Muscle of back (tissue), 11 donors: Measurements from ENCODE around the gene NALCN. TPM values are rescaled to one million over a fixed set of nuclear protein-coding genes. Genes with fewer than 3 reads are reported as not detected.
A peak's percentile ranks its signal among the peaks of the same experiment; 100 is the strongest.

Experiments
- DNase-seq, 3 donors: peaks; one replicate each; pipeline versions ENCODE4 v3.0.0 to v3.0.0-alpha.2; 2013
- polyA plus RNA-seq, 10 donors: library from polyadenylated mRNA; unstranded; fragments of 120-200 nt; gene quantifications; one replicate each; pipeline ENCODE4 v1.2.1, GENCODE V29; 2013; ENCODE audit not compliant: insufficient read length in 10 of 10

NALCN gene
- polyA plus RNA-seq, 10 donors: 0.11 to 0.79 (median 0.55) TPM

GRCh38 chr13:101291206-101291605 is 125.1 kb downstream of the NALCN start:
- peak in 1 of 3 donors; percentile 24 for DNase-seq

GRCh38 chr13:101289764-101290163 is 126.5 kb downstream of the NALCN start:
- DNase-seq: peak in 2 of 3 donors; percentile 14 to 23

DNA sequence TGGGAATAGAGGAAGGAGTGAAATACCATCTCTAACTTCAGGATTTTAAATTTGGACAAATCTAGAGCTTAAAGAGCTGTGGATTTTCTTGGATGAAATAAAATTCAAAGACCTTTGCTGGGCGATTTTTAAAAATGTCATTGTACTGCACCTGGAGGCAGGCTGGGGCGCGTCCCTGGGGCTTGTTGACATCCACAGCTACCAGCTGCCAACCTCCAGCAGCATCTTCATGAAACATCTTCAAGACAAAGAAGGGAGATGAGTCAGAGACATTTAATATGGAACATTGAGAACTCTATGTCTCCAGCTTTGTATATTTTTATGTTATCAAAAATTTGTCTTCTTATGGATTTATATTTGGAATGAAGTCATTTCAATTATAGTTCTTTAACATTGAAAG is 132.5 kb downstream of the NALCN start:
- no peak for DNase-seq

DNA sequence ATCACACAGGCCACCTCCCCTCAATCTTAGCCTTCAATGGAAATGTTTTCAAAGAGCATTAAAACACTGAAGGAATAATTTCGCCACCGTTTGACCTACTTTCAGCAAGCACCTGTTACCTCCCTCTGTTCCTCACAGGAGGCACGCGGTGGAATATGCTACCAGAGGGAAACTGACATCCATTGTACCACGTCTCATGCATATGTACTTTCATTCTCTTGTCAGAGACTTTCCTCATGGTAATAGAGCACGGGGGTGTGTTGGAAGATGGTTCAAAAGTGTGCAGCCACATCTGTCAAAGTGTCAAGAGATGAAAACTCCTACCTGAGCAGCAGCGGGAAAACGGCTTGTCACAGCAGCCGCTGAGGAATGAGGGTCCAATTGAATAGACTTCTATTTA is 143.4 kb downstream of the NALCN start:
- DNase-seq: no peak

- DNase-seq: no peak
These were observed 144.5 kb downstream of the NALCN start for GRCh38 chr13:101271681-101272245.

GRCh38 chr13:101267656-101268055 is 148.7 kb downstream of the NALCN start:
- no peak for DNase-seq

GRCh38 chr13:101265934-101266333 is 150.4 kb downstream of the NALCN start:
- DNase-seq: no peak

DNA sequence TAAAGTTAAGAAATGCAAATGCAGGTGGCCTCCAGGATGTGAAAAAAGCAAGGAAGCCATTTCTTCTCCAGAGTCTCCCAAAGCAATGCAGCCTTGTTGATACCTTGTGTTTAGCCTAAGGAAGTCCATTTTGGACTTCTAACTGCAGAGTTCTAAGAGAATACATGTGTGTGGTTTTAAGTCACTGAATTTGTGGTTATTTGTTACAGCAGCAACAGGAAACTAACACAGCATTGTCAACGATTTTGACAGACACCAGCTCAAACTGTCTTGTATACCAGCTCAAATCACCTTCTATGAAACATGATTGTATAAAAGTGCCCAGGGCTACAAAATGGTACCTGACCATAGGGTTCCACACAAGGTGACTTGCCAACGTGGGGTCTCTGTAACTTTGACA is 151.4 kb downstream of the NALCN start:
- no peak for DNase-seq

DNA sequence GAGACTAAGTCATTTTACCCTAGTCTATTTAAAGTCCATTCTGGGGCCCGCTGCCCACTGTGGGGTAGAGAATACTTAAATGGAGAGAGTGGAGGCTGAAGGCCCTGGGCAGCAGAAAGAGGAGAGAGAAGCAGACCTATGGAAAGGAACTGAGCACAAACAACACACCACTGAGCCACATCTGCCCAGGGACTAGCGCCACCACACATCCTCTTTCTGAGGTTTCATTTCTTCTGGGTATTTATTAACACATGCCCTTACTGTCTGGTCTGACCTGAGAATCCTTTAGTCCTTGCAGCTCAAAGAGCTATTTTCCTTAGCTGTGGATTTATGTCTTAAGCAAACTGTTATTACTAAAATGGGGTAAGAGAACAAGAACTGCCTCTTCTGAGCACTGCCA is 154.0 kb downstream of the NALCN start:
- DNase-seq: no peak

DNA sequence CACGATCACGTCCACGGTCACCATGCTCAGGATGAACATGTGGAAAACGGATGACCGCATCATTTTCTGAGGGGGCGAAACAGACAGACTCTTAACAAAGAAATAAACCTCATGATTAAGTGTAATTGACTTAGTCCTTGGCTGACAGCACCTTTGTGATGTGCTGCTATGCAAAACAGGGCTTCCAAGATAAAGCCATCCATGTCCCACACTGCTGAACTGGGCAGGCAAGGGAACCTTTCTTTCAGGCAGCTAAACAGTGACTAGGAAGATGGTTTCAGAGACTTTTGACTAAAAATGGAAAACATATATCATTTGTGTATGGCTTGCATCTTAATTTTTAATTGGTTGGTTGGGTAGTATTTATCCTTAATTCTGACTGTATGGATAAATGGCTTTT is 157.8 kb downstream of the NALCN start:
- DNase-seq: no peak

DNA sequence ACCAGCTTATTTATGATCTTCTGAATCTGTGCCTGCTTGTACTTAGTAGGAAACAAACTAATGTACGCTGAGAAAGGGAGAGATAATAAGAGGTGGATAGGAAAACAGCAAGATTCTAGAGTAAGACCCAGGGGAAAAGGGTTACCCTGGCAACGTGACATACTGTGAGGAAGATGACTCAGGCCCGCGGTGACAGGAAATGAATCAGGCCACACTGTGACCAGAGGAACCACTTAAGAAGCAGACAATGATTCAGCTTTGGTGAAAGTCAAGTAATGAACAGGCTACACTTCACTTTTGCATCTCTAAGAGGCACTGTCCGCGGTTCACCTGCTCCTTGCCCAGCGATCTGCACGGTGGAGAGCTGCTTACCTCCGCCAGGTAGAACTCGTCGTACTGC is 158.2 kb downstream of the NALCN start:
- peak in 1 of 3 donors; percentile 79 for DNase-seq

DNA sequence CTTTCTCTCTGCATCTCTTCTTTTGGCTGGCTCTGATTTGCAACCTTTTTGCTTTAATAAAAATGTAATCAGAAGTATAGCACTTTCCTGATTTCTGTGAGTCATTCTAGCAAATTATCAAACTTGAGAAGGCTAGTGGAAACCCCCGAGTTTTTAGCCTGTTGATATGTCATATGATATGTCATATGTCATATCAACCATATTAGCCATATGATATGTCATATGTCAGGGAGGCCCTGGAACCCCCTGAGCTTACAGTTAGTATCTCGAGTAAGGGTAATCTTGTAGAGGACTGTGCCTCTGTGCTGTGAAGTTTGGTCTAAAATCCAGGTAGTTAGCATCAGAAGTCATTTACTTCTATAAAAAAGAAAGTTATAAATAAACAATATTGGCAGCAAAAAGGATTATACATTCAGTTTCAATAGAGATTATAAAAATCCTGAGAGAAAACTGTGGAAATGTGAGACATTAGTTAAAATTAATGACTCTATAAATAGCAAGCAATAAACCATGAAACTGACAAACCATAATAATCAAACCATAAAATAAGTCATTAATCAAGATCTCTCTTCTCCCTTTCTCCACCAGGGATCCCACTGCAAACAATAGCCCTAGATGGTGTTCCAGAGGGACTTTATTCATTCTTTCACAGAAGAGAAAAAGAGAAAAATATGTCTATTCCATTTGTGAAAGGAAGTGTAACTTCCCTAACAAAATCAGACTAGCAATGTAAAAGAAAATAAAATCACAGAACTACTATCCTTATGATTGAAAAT is 167.4 kb downstream of the NALCN start:
- no peak for DNase-seq

- DNase-seq: no peak
These were observed 173.6 kb downstream of the NALCN start for GRCh38 chr13:101242720-101243119.

GRCh38 chr13:101238555-101238954 is 177.8 kb downstream of the NALCN start:
- DNase-seq: no peak

DNA sequence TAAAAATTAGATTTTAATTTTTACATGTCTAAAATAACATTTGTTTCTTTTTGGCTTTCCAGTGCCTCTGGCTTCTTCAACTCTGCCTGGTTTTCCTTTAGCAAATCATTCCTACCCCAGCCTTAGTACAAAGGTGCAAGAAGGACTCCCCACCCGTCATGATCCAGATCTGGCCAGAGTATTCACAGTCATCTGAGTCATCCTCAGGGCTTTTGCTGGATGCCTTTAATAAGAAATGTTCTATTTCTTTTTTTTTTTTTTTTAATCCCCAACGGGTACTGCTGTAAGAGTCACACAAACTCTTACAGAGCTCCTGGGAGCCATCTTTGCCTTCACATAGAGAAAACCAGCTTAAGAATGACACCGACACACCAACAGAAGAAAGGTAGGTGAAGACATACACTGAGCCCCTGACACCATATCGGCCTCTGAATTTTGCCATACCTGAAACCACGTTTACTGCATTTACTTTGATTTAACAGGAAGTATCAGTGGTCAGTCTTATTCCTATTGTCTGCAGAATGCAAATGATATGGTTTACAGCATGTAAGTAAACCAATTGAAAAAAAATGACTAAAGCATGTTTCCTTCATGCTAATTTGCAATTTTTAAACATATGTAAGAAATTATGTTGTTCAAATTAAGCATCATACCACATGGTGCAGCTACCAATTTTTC is 184.4 kb downstream of the NALCN start:
- no peak for DNase-seq

DNA sequence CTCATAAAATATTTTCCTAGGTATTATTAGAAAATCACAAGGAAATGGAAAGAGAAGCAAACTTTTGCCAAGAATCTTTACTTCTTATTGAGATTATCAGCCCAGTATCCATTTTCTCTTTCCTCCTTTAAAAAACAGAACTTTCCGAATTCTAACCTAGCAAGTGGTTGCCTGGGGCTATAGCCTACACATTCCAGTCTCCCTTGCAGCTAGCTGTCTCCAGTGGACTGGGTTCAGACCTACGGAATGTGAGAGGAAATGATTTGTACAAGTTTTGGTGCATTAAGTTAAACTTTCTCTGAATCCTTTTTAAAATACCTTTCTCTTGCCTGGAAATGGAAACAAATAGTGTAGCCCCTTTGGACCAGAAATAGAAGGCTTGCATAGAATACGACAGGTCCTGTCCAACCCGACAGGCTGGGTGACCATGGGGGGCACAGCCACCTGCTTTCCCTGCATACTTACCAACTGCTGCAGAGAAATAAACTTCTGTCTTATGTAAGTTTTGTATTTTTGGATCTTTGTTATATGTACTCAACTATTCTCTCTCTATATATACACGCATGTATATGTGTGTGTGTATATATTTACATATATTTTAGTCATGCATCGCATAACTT is 185.9 kb downstream of the NALCN start:
- no peak for DNase-seq

- no peak for DNase-seq
These were observed 196.6 kb downstream of the NALCN start for GRCh38 chr13:101219609-101220265.

- DNase-seq: no peak
These were observed 197.8 kb downstream of the NALCN start for GRCh38 chr13:101218484-101218883.

GRCh38 chr13:101217086-101217485 is 199.2 kb downstream of the NALCN start:
- no peak for DNase-seq

DNA sequence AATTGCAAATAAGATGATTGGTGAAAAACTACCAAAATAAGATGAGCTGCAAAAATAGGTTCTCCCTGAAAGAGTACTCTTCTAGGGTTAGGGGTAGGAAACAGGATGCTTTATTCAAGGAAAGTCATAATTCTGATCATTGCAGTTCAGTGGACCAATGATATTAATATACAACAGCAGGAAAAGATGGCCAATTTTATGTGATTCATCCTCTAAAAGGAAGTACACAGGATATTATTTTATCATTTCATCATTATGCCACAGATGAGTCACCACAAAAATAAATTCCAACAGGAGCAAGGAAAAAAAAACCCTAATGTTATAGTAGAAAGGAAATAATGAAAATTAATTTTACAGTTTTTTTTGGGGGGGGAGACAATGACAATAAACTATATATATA is 205.0 kb downstream of the NALCN start:
- DNase-seq: peak in 1 of 3 donors; percentile 23

DNA sequence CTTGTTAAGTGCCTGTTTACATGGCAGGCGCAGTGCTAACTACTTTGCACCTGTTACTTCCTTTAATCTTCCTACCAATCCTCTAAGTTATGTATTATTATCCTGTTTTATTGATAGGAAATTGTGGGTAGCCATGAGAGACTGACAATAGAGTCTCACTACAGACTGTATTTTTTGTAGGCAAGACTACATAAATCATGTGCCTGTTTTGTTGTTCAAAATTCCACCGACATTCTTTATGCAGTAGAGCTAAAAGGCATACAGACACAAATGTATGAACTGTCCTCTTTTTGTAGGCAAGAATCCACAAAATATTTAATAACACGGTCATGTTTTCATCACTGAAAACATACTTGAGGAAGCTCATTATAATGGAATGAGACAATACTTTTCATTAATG is 205.5 kb downstream of the NALCN start:
- no peak for DNase-seq
